GM12801 (cell line): ENCODE data around the gene KIF2C.
A peak's percentile ranks its signal among the peaks of the same experiment; 100 is the strongest.

ENCODE experiments used
- CTCF ChIP-seq: IDR thresholded peaks from one replicate; pipeline ENCODE4 v1.5.1; 2011; ENCODE audit warnings: control low read depth; ENCODE audit not compliant: insufficient read length; ENCODE audit errors: extremely low read depth

KIF2C gene

GRCh38 chr1:44786138-44786840, 46.7 kb downstream of the KIF2C start:
- TF ChIP-seq CTCF, result peak; percentile 88

- no peak for TF ChIP-seq CTCF
Observed at GRCh38 chr1:44786841-44787426, 47.3 kb downstream of the KIF2C start.

- TF ChIP-seq CTCF, result no peak
Observed at GRCh38 chr1:44787506-44787905, 47.9 kb downstream of the KIF2C start.

- no peak for TF ChIP-seq CTCF
Observed at GRCh38 chr1:44788120-44788860, 48.7 kb downstream of the KIF2C start, which contains the start of gene BEST4. BEST4 (minus strand) TSS chr1:44788170; CDS start chr1:44787705, 465 bp downstream.

GRCh38 chr1:44790968-44791801, 51.5 kb downstream of the KIF2C start:
- TF ChIP-seq CTCF, result no peak

- no peak for TF ChIP-seq CTCF
Observed at GRCh38 chr1:44792736-44793502, 53.3 kb downstream of the KIF2C start.
